CD4-positive, alpha-beta T cell treated with Interleukin-15 for 4 hours (primary cell): ENCODE measurements around the gene NEURL1B.

Experiments used
- DNase-seq: peaks from one replicate; pipeline ENCODE4 v3.0.0-alpha.2; 2020; ENCODE audit warnings: low spot score

Gene NEURL1B

DNA sequence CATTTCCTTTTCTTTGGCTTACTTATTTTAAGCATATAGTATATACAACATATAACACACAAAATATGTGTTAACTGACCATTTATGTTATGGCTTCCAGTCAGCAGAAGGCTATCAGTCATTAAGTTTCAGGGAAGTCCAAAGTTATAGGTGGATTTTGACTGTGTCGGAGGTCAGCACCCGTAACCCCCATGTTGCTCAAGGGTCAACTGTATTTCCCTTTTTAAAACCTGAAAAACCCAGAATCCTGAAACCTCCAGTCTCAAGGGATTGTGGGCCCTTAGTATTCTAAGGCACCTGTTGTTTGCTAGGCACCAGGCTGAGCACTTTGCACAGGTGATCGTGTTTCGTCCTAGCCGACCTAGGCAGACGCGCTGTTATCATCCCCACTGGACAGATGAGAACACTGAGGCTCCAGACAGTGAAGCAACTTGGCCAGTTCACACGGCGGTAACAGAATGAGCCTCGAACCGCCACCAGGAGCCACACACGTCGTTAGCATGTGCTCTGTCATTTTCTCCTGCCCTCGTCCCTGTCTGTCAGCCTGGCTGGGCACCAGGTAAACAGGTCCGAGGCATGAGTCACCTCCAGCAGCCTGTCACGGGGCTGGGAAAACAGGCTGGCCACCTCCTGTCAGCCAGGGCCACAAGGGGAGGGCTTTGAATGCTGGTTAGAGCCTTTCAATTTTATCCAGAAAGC lies 90.1 kb downstream of the NEURL1B start:
- no peak for DNase-seq

GRCh38 chr5:172731680-172732074 lies 90.6 kb downstream of the NEURL1B start:
- peak; percentile 6 for DNase-seq

- no peak for DNase-seq
Observed at GRCh38 chr5:172732201-172732865, 91.3 kb downstream of the NEURL1B start.

GRCh38 chr5:172733131-172733973 lies 92.3 kb downstream of the NEURL1B start:
- DNase-seq: no peak

- no peak for DNase-seq
Observed at GRCh38 chr5:172733974-172734346, 92.9 kb downstream of the NEURL1B start.

DNA sequence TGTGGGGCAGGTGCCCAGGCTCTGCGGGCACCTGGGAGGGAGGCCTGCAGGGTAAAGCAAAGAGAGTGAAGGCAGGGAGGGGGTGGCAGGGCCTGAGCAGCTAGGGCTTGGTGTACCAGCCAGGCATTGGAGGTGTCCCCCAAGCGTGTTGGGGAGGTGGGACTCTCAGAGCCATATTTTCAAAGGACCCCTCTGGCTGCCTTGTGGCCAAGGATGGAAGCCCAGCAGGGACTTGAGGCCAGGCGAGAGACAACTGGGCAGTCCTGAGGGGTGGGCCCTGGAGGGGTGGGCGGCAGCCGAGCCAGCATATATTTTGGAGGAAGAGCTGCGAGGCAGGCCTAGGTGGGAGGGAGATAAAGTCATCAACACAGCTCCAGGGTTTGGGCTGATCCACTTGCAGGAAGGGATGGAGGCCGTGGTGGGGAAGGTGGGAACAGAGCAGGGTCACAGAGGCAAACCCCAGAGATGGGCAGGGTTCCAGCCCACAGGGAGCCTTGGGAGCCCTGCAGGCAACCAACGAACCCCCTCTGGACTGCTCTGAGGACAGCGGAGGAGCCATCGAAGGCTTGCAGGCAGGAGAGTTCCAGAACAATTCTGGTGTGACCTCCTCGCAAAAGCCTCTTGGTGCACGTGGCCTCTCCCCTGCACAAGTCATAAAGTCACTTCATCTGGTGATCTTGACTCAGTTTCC lies 94.2 kb downstream of the NEURL1B start:
- no peak for DNase-seq

GRCh38 chr5:172736508-172737135 lies 95.6 kb downstream of the NEURL1B start:
- DNase-seq: no peak

DNA sequence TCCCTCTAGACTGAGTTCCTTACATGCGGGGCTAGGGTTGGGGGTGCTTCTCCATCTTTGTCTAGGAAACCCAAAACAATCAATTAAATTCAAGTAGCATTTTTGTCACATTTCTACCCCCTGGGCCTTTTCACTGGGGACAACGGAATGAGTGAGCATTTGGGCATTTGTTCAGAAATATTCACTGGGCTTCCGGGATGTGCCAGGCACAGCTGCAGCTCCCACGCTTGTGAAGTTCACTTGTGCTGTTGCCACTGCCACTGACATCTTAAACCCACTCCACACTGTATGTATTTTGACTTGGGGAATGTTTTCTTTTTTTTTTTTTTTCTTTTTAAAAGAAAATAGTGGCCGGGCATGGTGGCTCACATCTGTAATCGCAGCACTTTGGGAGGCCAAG lies 98.3 kb downstream of the NEURL1B start:
- no peak for DNase-seq

DNA sequence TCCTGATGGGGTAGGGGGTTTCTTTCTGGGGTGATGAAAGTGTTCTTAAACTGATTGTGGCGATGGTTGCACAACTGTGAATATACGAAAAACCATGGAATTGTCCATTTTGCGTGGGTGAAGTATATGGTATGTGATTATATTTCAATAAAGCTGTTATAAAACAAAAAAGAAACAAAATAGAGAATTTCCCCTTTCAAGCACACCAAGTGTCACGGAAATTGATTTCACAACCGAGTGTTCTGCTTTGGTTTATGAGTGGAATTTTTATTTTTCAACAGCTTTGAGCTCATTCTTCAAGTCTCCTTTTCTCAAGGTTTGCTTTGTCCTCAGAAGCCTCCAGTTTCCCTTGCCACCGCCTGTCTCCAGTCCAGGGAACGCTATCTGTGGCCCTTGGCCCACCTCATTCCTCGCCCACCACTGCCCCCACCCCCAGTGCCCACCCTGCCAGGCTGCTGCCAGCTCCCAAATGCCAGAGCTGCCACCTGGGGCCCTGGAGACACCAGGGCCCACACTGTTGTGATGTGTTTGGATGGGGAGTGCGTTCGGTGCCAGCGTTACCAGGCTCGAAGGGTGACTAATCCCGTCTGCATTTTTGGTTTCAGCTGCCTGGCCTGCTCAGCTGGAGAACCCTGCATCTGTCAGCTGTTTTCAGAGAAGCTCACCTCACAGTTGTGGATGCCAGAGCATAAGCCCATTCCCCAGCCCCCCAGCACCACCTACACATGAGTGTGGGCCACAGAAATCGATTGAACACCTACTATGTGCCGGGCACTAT lies 99.6 kb downstream of the NEURL1B start:
- DNase-seq: no peak
